B cell (primary cell): ENCODE measurements around the gene GDI2. TPM values are rescaled to one million over a fixed set of nuclear protein-coding genes. Genes with fewer than 3 reads are reported as not detected.
"Not testable (repeated sequence)": the region's sequence is repeated elsewhere in the genome, so short reads cannot be mapped to it uniquely, and the experiment has no call there.

ENCODE experiments used
- ATAC-seq: fragments of 200-7000 bp; cut with Tn5 transposase; one replicate; pipeline ENCODE4 v1.10.0; 2021; ENCODE audit warnings: low read depth, mild to moderate bottlenecking, moderate number of reproducible peaks, moderate library complexity
- CTCF ChIA-PET: fragments of 350-600 bp; sonication (Branson Sonifier 250); formaldehyde crosslinking; loops from one replicate; lab custom pipeline; 2021; ENCODE audit warnings: antibody characterized with exemption, inconsistent platforms; lab: Charles Lee
- POLR2A ChIA-PET: fragments of 350-600 bp; sonication (Branson Sonifier 250); formaldehyde crosslinking; loops from one replicate; lab custom pipeline; 2021; ENCODE audit warnings: antibody characterized with exemption; lab: Charles Lee
- DNase-seq: peaks from one replicate; pipeline ENCODE4 v3.0.0; 2013
- H2AFZ ChIP-seq: 2 replicates; pipeline ENCODE4 v1.6.1; 2012; ENCODE audit warnings: mild to moderate bottlenecking, low read depth, low read length; ENCODE audit not compliant: insufficient read depth, poor library complexity, severe bottlenecking
- H3K27ac ChIP-seq, 2 donors: 1 replicate in 1 of 2; 2 replicates in 1 of 2; pipeline ENCODE4 v1.5.1; 2012 to 2013; ENCODE audit warnings: low read length in 2 of 2, mild to moderate bottlenecking in 2 of 2, moderate library complexity in 1 of 2
- H3K27me3 ChIP-seq, 4 experiments: fragments of 200-600 bp in 1 of 4; sonication (generic) in 1 of 4; replicated peaks in 1 of 4; 1 replicate in 2 of 4; 2 replicates in 2 of 4; pipeline versions ENCODE4 v1.6.1 to v1.7.0; 2013 to 2016; ENCODE audit warnings: low read length in 3 of 4, mild to moderate bottlenecking in 2 of 4, mixed read lengths in 1 of 4, moderate library complexity in 1 of 4; ENCODE audit not compliant: insufficient read depth in 4 of 4, control insufficient read depth in 3 of 4; ENCODE audit errors: control extremely low read depth in 1 of 4
- H3K36me3 ChIP-seq, 2 experiments: replicated peaks in 1 of 2; 1 replicate in 1 of 2; 2 replicates in 1 of 2; pipeline versions ENCODE4 v1.6.1 to v1.7.1; 2013; ENCODE audit warnings: low read length in 1 of 2; ENCODE audit not compliant: insufficient read depth in 2 of 2, control insufficient read depth in 1 of 2; ENCODE audit errors: control extremely low read depth in 1 of 2, extremely low read depth in 1 of 2
- H3K4me1 ChIP-seq, 2 donors: fragments of 200-600 bp in 1 of 2; sonication (generic) in 1 of 2; 1 replicate in 1 of 2; 2 replicates in 1 of 2; pipeline versions ENCODE4 v1.5.1 to v1.6.1; 2013 to 2017; ENCODE audit warnings: low read length in 2 of 2; ENCODE audit not compliant: control insufficient read depth in 2 of 2, insufficient read depth in 2 of 2
- H3K4me2 ChIP-seq: replicated peaks from 2 replicates; pipeline ENCODE3; 2012; ENCODE audit warnings: mild to moderate bottlenecking, low read depth, low read length; ENCODE audit not compliant: poor library complexity, severe bottlenecking
- H3K4me3 ChIP-seq, 5 experiments: fragments of 200-600 bp in 1 of 5; sonication (generic) in 1 of 5; 1 replicate in 3 of 5; 2 replicates in 2 of 5; pipeline versions ENCODE4 v1.5.1 to v1.7.0; 2011 to 2016; ENCODE audit warnings: low read length in 4 of 5, mild to moderate bottlenecking in 4 of 5, low read depth in 2 of 5, control low read depth in 1 of 5, moderate library complexity in 1 of 5; ENCODE audit not compliant: insufficient read depth in 1 of 5; ENCODE audit errors: control extremely low read depth in 1 of 5, extremely low read depth in 1 of 5
- H3K79me2 ChIP-seq: fragments of 200-600 bp; sonication (generic); one replicate; pipeline ENCODE4 v1.6.0; 2016; ENCODE audit warnings: low read length; ENCODE audit not compliant: control insufficient read depth, insufficient read depth
- H3K9ac ChIP-seq: fragments of 200-600 bp; sonication (generic); 2 replicates; pipeline ENCODE4 v1.6.1; 2017; ENCODE audit warnings: mild to moderate bottlenecking, low read length, moderate library complexity
- H3K9me3 ChIP-seq, 3 donors: one replicate each; pipeline versions ENCODE4 v1.6.1 to v1.7.1; 2013; ENCODE audit warnings: low read length in 2 of 3; ENCODE audit not compliant: control insufficient read depth in 2 of 3, insufficient read depth in 1 of 3; ENCODE audit errors: control extremely low read depth in 1 of 3
- H4K20me1 ChIP-seq: 2 replicates; pipeline ENCODE4 v1.6.0; 2012; ENCODE audit warnings: mild to moderate bottlenecking, low read length; ENCODE audit not compliant: insufficient read depth, control insufficient read depth, poor library complexity, severe bottlenecking
- H3K27ac Mint-ChIP-seq: one replicate; pipeline ENCODE4 v1.8.0; 2021; ENCODE audit warnings: mixed read lengths
- H3K27me3 Mint-ChIP-seq: one replicate; pipeline ENCODE4 v1.8.0; 2021; ENCODE audit warnings: mixed read lengths
- H3K4me1 Mint-ChIP-seq: one replicate; pipeline ENCODE4 v1.8.0; 2021; ENCODE audit warnings: mixed read lengths
- H3K4me3 Mint-ChIP-seq: one replicate; pipeline ENCODE4 v1.8.0; 2021; ENCODE audit warnings: mixed read lengths
- H3K9me3 Mint-ChIP-seq: one replicate; pipeline ENCODE4 v1.8.0; 2022; ENCODE audit warnings: mixed read lengths; ENCODE audit not compliant: insufficient read depth
- CTCF ChIP-seq: fragments of 200-600 bp; IDR thresholded peaks from one replicate; pipeline ENCODE4 v1.8.0; 2022; ENCODE audit warnings: antibody characterized with exemption, mild to moderate bottlenecking
- EZH2 ChIP-seq: IDR thresholded peaks from 2 replicates; pipeline ENCODE4 v1.6.1; 2012; ENCODE audit warnings: borderline replicate concordance, low read depth, mild to moderate bottlenecking, moderate library complexity, low read length; ENCODE audit not compliant: insufficient read depth, poor library complexity, severe bottlenecking
- WGBS: methylation state at CpG from one replicate; pipeline ENCODE4 v1.1.5; 2013; ENCODE audit warnings: missing lambda C conversion rate; ENCODE audit not compliant: insufficient coverage; 5-methylcytosine and 5-hydroxymethylcytosine counted together
- intact Hi-C: fragments of 100-400 bp; cut with micrococcal nuclease; formaldehyde crosslinking; loops from one replicate; pipeline ENCODE4 v1.10.0; 2022
- polyA plus RNA-seq: library from polyadenylated mRNA; depleted of rRNA; stranded (reverse); fragments of >200 nt; gene quantifications from 2 replicates; pipeline ENCODE4 v1.2.3, GENCODE V29; 2012
- total RNA-seq, 2 donors: library from RNA; stranded (reverse); fragments of 120-200 nt in 1 of 2; gene quantifications; 1 replicate in 1 of 2; 2 replicates in 1 of 2; pipeline versions ENCODE4 v1.2.3 to v1.2.4, GENCODE V29; 2013 to 2022

The GDI2 gene
- total and polyA plus RNA-seq, 2 donors (not counting 1 experiment from before 2014, with no cell fraction given) = 91.1 to 187 TPM

- ChIA-PET CTCF (no interaction called here), POLR2A (no interaction called here)
- Mint-ChIP-seq H3K4me3 (no peak overlapping the region), H3K4me1 (peaks cover 58% of the 10 kb centered on the region), H3K27me3 (no peaks in the 10 kb centered on the region), H3K27ac (no peak overlapping the region), H3K9me3 (peaks cover 6% of the 10 kb centered on the region)
- no peaks in the 10 kb centered on the region for H3K27me3 ChIP-seq
- peaks cover 10 to 25% of the 10 kb centered on the region in 2 donors for H3K4me1 ChIP-seq
- intact Hi-C loops = loop anchor here (5.0 kb wide), 1 partner anchor 33 kb away; the partner anchor contains the start of gene GDI2
- H4K20me1 ChIP-seq = peaks cover 52% of the 10 kb centered on the region
- peaks cover 3 to 53% of the 10 kb centered on the region in 2 experiments for H3K36me3 ChIP-seq
- H3K9me3 ChIP-seq = peaks cover 0 to 4% (median 0%) of the 10 kb centered on the region in 3 donors
- H2AFZ ChIP-seq = no peak overlapping the region
- H3K27ac ChIP-seq = peak overlapping the region in 1 of 2 donors; percentile 51
- no peak overlapping the region for H3K4me2 ChIP-seq
- ATAC-seq (no peak), DNase-seq (no peak)
- TF ChIP-seq CTCF = no peak
- no peak for TF ChIP-seq EZH2
- 77% methylated on average over 3 of the region's 3 CpGs for WGBS
- no peak overlapping the region for H3K9ac ChIP-seq
- no peak overlapping the region for H3K4me3 ChIP-seq
- H3K79me2 ChIP-seq = peaks cover 99% of the 10 kb centered on the region
Observed at GRCh38 chr10:5779730-5780129, 33.5 kb downstream of the GDI2 start.

- H3K9me3 Mint-ChIP-seq, H2AFZ ChIP-seq, H3K4me2 ChIP-seq, H3K27me3 ChIP-seq, H3K4me3 ChIP-seq, H3K9me3 ChIP-seq, POLR2A ChIA-PET, H3K27me3 Mint-ChIP-seq, ATAC-seq, H3K4me3 Mint-ChIP-seq, H3K9ac ChIP-seq, DNase-seq: not testable (repeated sequence)
- H4K20me1 ChIP-seq = peaks cover 68% of the 10 kb centered on the region
- H3K36me3 ChIP-seq = peaks cover 3 to 51% of the 10 kb centered on the region in 2 experiments
- CTCF ChIA-PET = interaction anchor here (0.6 kb wide), 1 partner anchor 84 kb away, joined by 5 read pairs; no protein-coding TSS in a partner anchor
- peaks cover 10 to 28% of the 10 kb centered on the region in 2 donors for H3K4me1 ChIP-seq
- intact Hi-C loops = loop anchor here (5.0 kb wide), 1 partner anchor 35 kb away; the partner anchor contains the start of gene GDI2
- Mint-ChIP-seq H3K4me1 (peaks cover 54% of the 10 kb centered on the region), H3K27ac (peak overlapping the region; percentile 65)
- WGBS = no CpG with 5 or more reads among the region's 3 CpGs
- H3K27ac ChIP-seq = peak overlapping the region in 1 of 2 donors; percentile 61
- H3K79me2 ChIP-seq = peaks cover 97% of the 10 kb centered on the region
Observed at GRCh38 chr10:5777758-5778157, 35.5 kb downstream of the GDI2 start.
